Astrocyte (in vitro differentiated cells and primary cell): ENCODE data around the gene PRKD3. TPM values are rescaled to one million over a fixed set of nuclear protein-coding genes. Genes with fewer than 3 reads are reported as not detected.
A peak's percentile ranks its signal among the peaks of the same experiment; 100 is the strongest.

Source experiments
- DNase-seq: peaks from one replicate; pipeline ENCODE4 v3.0.0-alpha.2; 2010; ENCODE audit warnings: low read depth
- FAIRE-seq: peaks from 2 replicates; lab custom pipeline; 2011; peaks lifted over from hg19 to GRCh38; lab: Jason Lieb, UNC
- H2AFZ ChIP-seq: 2 replicates; pipeline ENCODE4 v1.6.0; 2012; ENCODE audit warnings: low read depth, low read length, inconsistent platforms
- H3K27ac ChIP-seq: 2 replicates; pipeline ENCODE4 v1.5.1; 2011; ENCODE audit warnings: low read depth, low read length, inconsistent platforms
- H3K27me3 ChIP-seq: 2 replicates; pipeline ENCODE4 v1.6.0; 2011; ENCODE audit warnings: low read length, inconsistent platforms; ENCODE audit not compliant: insufficient read depth
- H3K36me3 ChIP-seq: 2 replicates; pipeline ENCODE4 v1.5.1; 2011; ENCODE audit warnings: low read length, inconsistent platforms; ENCODE audit not compliant: insufficient read depth
- H3K4me1 ChIP-seq: 2 replicates; pipeline ENCODE4 v1.5.1; 2011; ENCODE audit warnings: low read length, inconsistent platforms; ENCODE audit not compliant: insufficient read depth
- H3K4me2 ChIP-seq: 2 replicates; pipeline ENCODE4 v1.6.0; 2012; ENCODE audit warnings: low read length, inconsistent platforms
- H3K4me3 ChIP-seq: 2 replicates; pipeline ENCODE4 v1.5.1; 2011; ENCODE audit warnings: low read depth, mild to moderate bottlenecking, low read length, inconsistent platforms; ENCODE audit not compliant: insufficient read depth
- H3K79me2 ChIP-seq: 2 replicates; pipeline ENCODE4 v1.6.0; 2012; ENCODE audit warnings: mild to moderate bottlenecking, low read length, inconsistent platforms; ENCODE audit not compliant: insufficient read depth
- H3K9ac ChIP-seq: 2 replicates; pipeline ENCODE4 v1.6.0; 2012; ENCODE audit warnings: mild to moderate bottlenecking, low read length, inconsistent platforms
- H3K9me3 ChIP-seq: 2 replicates; pipeline ENCODE4 v1.5.1; 2012; ENCODE audit warnings: low read depth, mild to moderate bottlenecking, low read length, inconsistent platforms; ENCODE audit not compliant: insufficient read depth
- H4K20me1 ChIP-seq: 2 replicates; pipeline ENCODE4 v1.6.0; 2012; ENCODE audit warnings: low read length, inconsistent platforms; ENCODE audit not compliant: insufficient read depth
- H3K27ac Mint-ChIP-seq: one replicate; pipeline ENCODE4 v1.8.0; 2021; ENCODE audit warnings: mild to moderate bottlenecking, mixed read lengths; ENCODE audit not compliant: unreplicated experiment
- H3K27me3 Mint-ChIP-seq: one replicate; pipeline ENCODE4 v1.8.0; 2021; ENCODE audit warnings: low read depth, mixed read lengths; ENCODE audit not compliant: unreplicated experiment
- H3K36me3 Mint-ChIP-seq: one replicate; pipeline ENCODE4 v1.8.0; 2021; ENCODE audit warnings: low read depth, mixed read lengths; ENCODE audit not compliant: unreplicated experiment
- H3K4me1 Mint-ChIP-seq: one replicate; pipeline ENCODE4 v1.8.0; 2021; ENCODE audit warnings: low read depth, mixed read lengths; ENCODE audit not compliant: unreplicated experiment
- H3K4me3 Mint-ChIP-seq: one replicate; pipeline ENCODE4 v1.8.0; 2021; ENCODE audit warnings: mild to moderate bottlenecking, moderate library complexity, mixed read lengths; ENCODE audit not compliant: unreplicated experiment
- H3K9me3 Mint-ChIP-seq: one replicate; pipeline ENCODE4 v1.8.0; 2021; ENCODE audit warnings: mild to moderate bottlenecking, mixed read lengths; ENCODE audit not compliant: unreplicated experiment
- CTCF ChIP-seq: IDR thresholded peaks from 2 replicates; pipeline ENCODE4 v1.5.1; 2011; ENCODE audit warnings: low read depth, mild to moderate bottlenecking, inconsistent platforms, low read length, moderate library complexity; ENCODE audit not compliant: insufficient read depth
- EZH2 ChIP-seq: IDR thresholded peaks from 2 replicates; pipeline ENCODE4 v1.6.1; 2012; ENCODE audit warnings: mild to moderate bottlenecking, low read length, inconsistent platforms; ENCODE audit not compliant: insufficient read depth
- total RNA-seq: library from RNA; stranded (reverse); gene quantifications from 2 replicates; pipeline ENCODE4 v1.2.1, GENCODE V29; 2021

The PRKD3 gene
- total RNA-seq, 1 donor from 2014 or later: 42.5 TPM

GRCh38 chr2:37335604-37336003, 11.0 kb upstream of the PRKD3 start:
- no peaks in the 10 kb centered on the region for H4K20me1 ChIP-seq
- no peak overlapping the region for H3K4me3 ChIP-seq
- Mint-ChIP-seq H3K27ac (no peak overlapping the region), H3K4me1 (peaks cover 2% of the 10 kb centered on the region), H3K36me3 (no peaks in the 10 kb centered on the region), H3K4me3 (no peak overlapping the region), H3K27me3 (peaks cover 11% of the 10 kb centered on the region), H3K9me3 (no peaks in the 10 kb centered on the region)
- TF ChIP-seq CTCF (no peak), EZH2 (no peak)
- no peak overlapping the region for H3K9ac ChIP-seq
- no peak overlapping the region for H2AFZ ChIP-seq
- peaks cover 2% of the 10 kb centered on the region for H3K27me3 ChIP-seq
- no peak overlapping the region for H3K27ac ChIP-seq
- no peaks in the 10 kb centered on the region for H3K4me1 ChIP-seq
- no peaks in the 10 kb centered on the region for H3K9me3 ChIP-seq
- no peak for FAIRE-seq
- no peak overlapping the region for H3K4me2 ChIP-seq
- H3K79me2 ChIP-seq: no peaks in the 10 kb centered on the region
- H3K36me3 ChIP-seq: no peaks in the 10 kb centered on the region
- no peak for DNase-seq

- Histone ChIP-seq H3K27ac (no peak overlapping the region), H3K36me3 (no peaks in the 10 kb centered on the region), H3K79me2 (no peaks in the 10 kb centered on the region), H3K9ac (no peak overlapping the region), H4K20me1 (no peaks in the 10 kb centered on the region), H2AFZ (no peak overlapping the region), H3K4me3 (no peak overlapping the region), H3K4me1 (no peaks in the 10 kb centered on the region), H3K9me3 (no peaks in the 10 kb centered on the region), H3K4me2 (no peak overlapping the region), H3K27me3 (peaks cover 2% of the 10 kb centered on the region)
- H3K27me3 Mint-ChIP-seq: peaks cover 12% of the 10 kb centered on the region
- no peaks in the 10 kb centered on the region for H3K9me3 Mint-ChIP-seq
- H3K27ac Mint-ChIP-seq: no peak overlapping the region
- DNase-seq (no peak), FAIRE-seq (peak; percentile 23)
- peaks cover 2% of the 10 kb centered on the region for H3K4me1 Mint-ChIP-seq
- no peak overlapping the region for H3K4me3 Mint-ChIP-seq
- TF ChIP-seq CTCF: no peak
- no peak for TF ChIP-seq EZH2
- no peaks in the 10 kb centered on the region for H3K36me3 Mint-ChIP-seq
Measured at GRCh38 chr2:37333256-37333655, 8.6 kb upstream of the PRKD3 start.

- Histone ChIP-seq H2AFZ (no peak overlapping the region), H3K27ac (no peak overlapping the region), H3K9me3 (no peaks in the 10 kb centered on the region), H4K20me1 (no peaks in the 10 kb centered on the region), H3K4me1 (no peaks in the 10 kb centered on the region), H3K27me3 (peaks cover 2% of the 10 kb centered on the region), H3K4me3 (no peak overlapping the region), H3K79me2 (no peaks in the 10 kb centered on the region), H3K9ac (no peak overlapping the region), H3K4me2 (no peak overlapping the region), H3K36me3 (no peaks in the 10 kb centered on the region)
- no peaks in the 10 kb centered on the region for H3K4me1 Mint-ChIP-seq
- peaks cover 12% of the 10 kb centered on the region for H3K27me3 Mint-ChIP-seq
- H3K27ac Mint-ChIP-seq: no peak overlapping the region
- no peaks in the 10 kb centered on the region for H3K9me3 Mint-ChIP-seq
- no peaks in the 10 kb centered on the region for H3K36me3 Mint-ChIP-seq
- TF ChIP-seq EZH2 (no peak), CTCF (no peak)
- no peak for DNase-seq
- no peak for FAIRE-seq
- H3K4me3 Mint-ChIP-seq: no peak overlapping the region
Measured at GRCh38 chr2:37332560-37332959, 7.9 kb upstream of the PRKD3 start.
